Body of pancreas (tissue), 4 donors: ENCODE measurements around the gene PDE6H. TPM values are rescaled to one million over a fixed set of nuclear protein-coding genes. Genes with fewer than 3 reads are reported as not detected.
A peak's percentile ranks its signal among the peaks of the same experiment; 100 is the strongest.

ENCODE experiments used
- ATAC-seq: fragments of 150-250 bp; one replicate; pipeline ENCODE4 v1.9.1; 2016
- DNase-seq, 4 donors: peaks; one replicate each; pipeline ENCODE4 v3.0.0-alpha.2; 2019
- H3K27ac ChIP-seq, 4 donors: fragments of 200-600 bp; sonication (generic); 1 replicate in 3 of 4; 2 replicates in 1 of 4; pipeline versions ENCODE4 v1.5.1 to v1.6.1; 2016 to 2019; ENCODE audit warnings: mild to moderate bottlenecking in 1 of 4, mixed read lengths in 1 of 4, moderate library complexity in 1 of 4
- H3K27me3 ChIP-seq, 2 donors: fragments of 200-600 bp; sonication (generic); one replicate each; pipeline ENCODE4 v1.6.0; 2016; ENCODE audit warnings: mild to moderate bottlenecking in 1 of 2
- H3K36me3 ChIP-seq, 2 donors: fragments of 200-600 bp; sonication (generic); replicated peaks in 1 of 2; 2 replicates each; pipeline ENCODE4 v1.5.1; 2016; ENCODE audit warnings: low read depth in 2 of 2; ENCODE audit not compliant: insufficient read depth in 1 of 2
- H3K4me1 ChIP-seq: fragments of 200-600 bp; sonication (generic); one replicate; pipeline ENCODE4 v1.6.0; 2016
- H3K4me3 ChIP-seq, 2 donors: fragments of 200-600 bp; sonication (generic); 1 replicate in 1 of 2; 2 replicates in 1 of 2; pipeline ENCODE4 v1.5.1; 2016 to 2019
- H3K9me3 ChIP-seq, 3 donors: fragments of 200-600 bp; sonication (generic); 1 replicate in 2 of 3; 2 replicates in 1 of 3; pipeline ENCODE4 v1.5.1; 2016
- CTCF ChIP-seq, 7 experiments: fragments of 450-650 bp in 4 of 7; fragments of 200-600 bp in 3 of 7; sonication (generic) in 3 of 7; IDR thresholded peaks; one replicate each; pipeline ENCODE4 v1.5.1; 2016 to 2019; ENCODE audit warnings: antibody characterized with exemption in 7 of 7
- POLR2A ChIP-seq, 3 donors: fragments of 450-650 bp; IDR thresholded peaks; one replicate each; pipeline ENCODE4 v1.6.1; 2016; ENCODE audit warnings: antibody characterized with exemption in 3 of 3, mild to moderate bottlenecking in 2 of 3
- WGBS, 2 donors: methylation state at CpG; one replicate each; pipeline ENCODE4 v1.1.5; 2017; 5-methylcytosine and 5-hydroxymethylcytosine counted together
- intact Hi-C: fragments of 100-400 bp; cut with DNase I; formaldehyde crosslinking; loops from one replicate; pipeline ENCODE4 v1.15.1; 2023
- total RNA-seq, 2 donors: library from RNA; depleted of rRNA; stranded (reverse); fragments of >200 nt; gene quantifications; one replicate each; pipeline ENCODE4 v1.1.0, GENCODE V29; 2016

The PDE6H gene
- total RNA-seq, 2 donors from 2014 or later, result not detected

GRCh38 chr12:14981049-14981448 is 8.2 kb downstream of the PDE6H start:
- no peak overlapping the region for H3K4me3 ChIP-seq
- no peak overlapping the region for H3K27ac ChIP-seq
- TF ChIP-seq CTCF (IDR thresholded peaks at IDR 0.05) (no peak), POLR2A (IDR thresholded peaks at IDR 0.05) (no peak)
- DNase-seq (peak in 1 of 4 donors; percentile 33), ATAC-seq (no peak)
- H3K27me3 ChIP-seq, result no peaks in the 10 kb centered on the region
- intact Hi-C loops, result no loop called here
- no peaks in the 10 kb centered on the region for H3K4me1 ChIP-seq
- 83 to 85% methylated on average over 2 of the region's 2 CpGs for WGBS, 2 donors
- no peaks in the 10 kb centered on the region for H3K36me3 ChIP-seq
- H3K9me3 ChIP-seq, result no peaks in the 10 kb centered on the region

DNA sequence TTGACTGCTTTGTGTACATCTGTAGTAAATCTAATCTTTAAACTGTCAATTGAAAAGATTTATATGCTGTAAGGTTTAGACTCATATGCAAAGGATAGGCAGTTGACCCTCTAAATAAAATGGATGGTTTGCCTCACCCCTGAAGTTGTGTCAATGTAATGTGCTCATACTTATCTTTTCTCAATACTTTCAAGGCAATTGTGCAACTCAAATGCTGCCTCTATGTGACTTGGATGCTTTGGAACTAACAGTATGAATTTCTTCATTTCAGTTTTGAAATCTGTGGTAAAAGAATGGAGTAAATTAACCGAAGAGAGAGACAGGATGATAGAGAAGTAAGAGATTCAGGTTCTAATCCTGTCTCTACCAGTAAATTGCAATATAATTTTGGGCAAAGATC is 9.7 kb downstream of the PDE6H start:
- 90% methylated on average over 1 of the region's 1 CpG for WGBS, 2 donors
- Histone ChIP-seq H3K36me3 (no peaks in the 10 kb centered on the region), H3K27ac (no peak overlapping the region), H3K4me3 (no peak overlapping the region), H3K27me3 (no peaks in the 10 kb centered on the region), H3K4me1 (no peaks in the 10 kb centered on the region), H3K9me3 (no peaks in the 10 kb centered on the region)
- DNase-seq (no peak), ATAC-seq (no peak)
- intact Hi-C loops, result no loop called here
- TF ChIP-seq CTCF (IDR thresholded peaks at IDR 0.05), result no peak
- no peak for TF ChIP-seq POLR2A (IDR thresholded peaks at IDR 0.05)

GRCh38 chr12:14982991-14983390 is 10.1 kb downstream of the PDE6H start:
- DNase-seq (no peak), ATAC-seq (no peak)
- WGBS, 2 donors, result 72 to 83% methylated on average over 2 of the region's 2 CpGs
- Histone ChIP-seq H3K4me1 (no peaks in the 10 kb centered on the region), H3K27me3 (no peaks in the 10 kb centered on the region), H3K27ac (no peak overlapping the region), H3K4me3 (no peak overlapping the region), H3K36me3 (no peaks in the 10 kb centered on the region), H3K9me3 (no peaks in the 10 kb centered on the region)
- intact Hi-C loops, result no loop called here
- TF ChIP-seq POLR2A (IDR thresholded peaks at IDR 0.05) (no peak), CTCF (IDR thresholded peaks at IDR 0.05) (no peak)

GRCh38 chr12:14984036-14984435 is 11.2 kb downstream of the PDE6H start:
- no peak for DNase-seq
- Histone ChIP-seq H3K4me1 (no peaks in the 10 kb centered on the region), H3K27me3 (no peaks in the 10 kb centered on the region), H3K27ac (no peak overlapping the region), H3K4me3 (no peak overlapping the region), H3K36me3 (no peaks in the 10 kb centered on the region), H3K9me3 (no peaks in the 10 kb centered on the region)
- TF ChIP-seq CTCF (IDR thresholded peaks at IDR 0.05) (no peak), POLR2A (IDR thresholded peaks at IDR 0.05) (no peak)
- intact Hi-C loops, result no loop called here
- ATAC-seq, result no peak
- WGBS, 2 donors, result 39 to 45% methylated on average over 1 of the region's 1 CpG

DNA sequence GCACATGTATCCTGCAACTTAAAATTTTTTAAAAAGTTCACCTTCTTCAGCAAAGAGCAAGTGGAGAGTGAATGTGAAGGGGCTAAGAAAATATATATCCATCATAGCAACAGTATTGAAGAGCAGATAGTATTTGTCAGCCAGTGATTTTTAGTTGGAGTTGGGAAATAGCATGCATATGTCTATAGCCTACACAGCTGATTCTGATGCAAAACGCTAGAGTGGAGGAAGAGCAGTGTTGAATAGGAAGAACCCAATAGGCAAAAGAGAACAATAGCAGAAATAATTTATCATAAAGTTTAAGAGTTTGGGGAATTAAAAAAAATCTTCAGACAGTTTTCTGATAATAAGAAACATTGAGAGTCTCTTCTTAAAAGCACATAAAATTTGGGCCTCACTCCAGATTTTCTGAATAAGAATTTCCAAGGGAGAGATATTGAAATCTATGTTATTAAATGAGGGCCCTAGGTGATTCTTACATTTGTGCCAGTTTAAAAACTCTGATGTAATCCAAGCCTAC is 12.0 kb downstream of the PDE6H start:
- no peak for TF ChIP-seq CTCF (IDR thresholded peaks at IDR 0.05)
- TF ChIP-seq POLR2A (IDR thresholded peaks at IDR 0.05), result no peak
- Histone ChIP-seq H3K4me1 (no peaks in the 10 kb centered on the region), H3K9me3 (no peaks in the 10 kb centered on the region), H3K27me3 (no peaks in the 10 kb centered on the region), H3K4me3 (no peak overlapping the region), H3K27ac (no peak overlapping the region), H3K36me3 (no peaks in the 10 kb centered on the region)
- intact Hi-C loops, result no loop called here
- no peak for ATAC-seq
- WGBS, 2 donors, result 68 to 88% methylated on average over 1 of the region's 1 CpG
- DNase-seq, result no peak
